Hepatocyte (in vitro differentiated cells): Measurements from ENCODE around the gene NDST1. TPM values are rescaled to one million over a fixed set of nuclear protein-coding genes. Genes with fewer than 3 reads are reported as not detected.

Experiments used
- DNase-seq: peaks from one replicate; pipeline ENCODE4 v3.0.0-alpha.2; 2016; ENCODE audit warnings: low spot score
- H2AFZ ChIP-seq: fragments of 200-600 bp; sonication (generic); 2 replicates; pipeline ENCODE4 v1.6.0; 2016; ENCODE audit warnings: antibody characterized with exemption, mild to moderate bottlenecking
- H3K27ac ChIP-seq: fragments of 200-600 bp; sonication (generic); 2 replicates; pipeline ENCODE4 v1.5.1; 2016; ENCODE audit warnings: mild to moderate bottlenecking
- H3K27me3 ChIP-seq: fragments of 200-600 bp; sonication (generic); 2 replicates; pipeline ENCODE4 v1.6.1; 2016
- H3K36me3 ChIP-seq: fragments of 200-600 bp; sonication (generic); replicated peaks from 2 replicates; pipeline ENCODE4 v1.5.1; 2016; ENCODE audit warnings: low read depth; ENCODE audit not compliant: insufficient read depth
- H3K4me1 ChIP-seq: fragments of 200-600 bp; sonication (generic); 2 replicates; pipeline ENCODE4 v1.5.1; 2016; ENCODE audit warnings: mild to moderate bottlenecking, moderate library complexity; ENCODE audit not compliant: insufficient read depth
- H3K4me2 ChIP-seq: fragments of 200-600 bp; sonication (generic); 2 replicates; pipeline ENCODE4 v1.6.0; 2016
- H3K4me3 ChIP-seq: fragments of 200-600 bp; sonication (generic); 2 replicates; pipeline ENCODE4 v1.5.1; 2016; ENCODE audit warnings: mild to moderate bottlenecking
- H3K79me2 ChIP-seq: fragments of 200-600 bp; sonication (generic); 2 replicates; pipeline ENCODE4 v1.6.0; 2017; ENCODE audit warnings: mild to moderate bottlenecking
- H3K9me2 ChIP-seq: fragments of 200-600 bp; sonication (generic); replicated peaks from 2 replicates; pipeline ENCODE4 v1.6.0; 2017; ENCODE audit warnings: mild to moderate bottlenecking; ENCODE audit not compliant: insufficient read depth
- H3K9me3 ChIP-seq: fragments of 200-600 bp; sonication (generic); 2 replicates; pipeline ENCODE4 v1.5.1; 2016; ENCODE audit warnings: low read depth, mild to moderate bottlenecking
- H4K20me1 ChIP-seq: fragments of 200-600 bp; sonication (generic); 2 replicates; pipeline ENCODE4 v1.6.0; 2016; ENCODE audit warnings: mild to moderate bottlenecking; ENCODE audit not compliant: insufficient read depth, poor library complexity, severe bottlenecking
- CTCF ChIP-seq: fragments of 200-600 bp; sonication (generic); IDR thresholded peaks from 2 replicates; pipeline ENCODE4 v1.5.1; 2016; ENCODE audit warnings: antibody characterized with exemption, mild to moderate bottlenecking; ENCODE audit not compliant: poor library complexity
- EZH2 ChIP-seq: fragments of 200-600 bp; sonication (generic); IDR thresholded peaks from 2 replicates; pipeline ENCODE4 v1.6.1; 2016; ENCODE audit warnings: antibody characterized with exemption, mild to moderate bottlenecking, borderline replicate concordance
- EZH2phosphoT487 ChIP-seq: fragments of 200-600 bp; sonication (generic); IDR thresholded peaks from one replicate; pipeline ENCODE4 v1.6.1; 2018; ENCODE audit warnings: antibody characterized with exemption, mild to moderate bottlenecking, low read depth, moderate library complexity; ENCODE audit not compliant: unreplicated experiment, severe bottlenecking
- WGBS: methylation state at CpG from one replicate; pipeline ENCODE4 v1.1.6; 2016; ENCODE audit warnings: low lambda C conversion rate; ENCODE audit errors: missing lambda C conversion rate; 5-methylcytosine and 5-hydroxymethylcytosine counted together
- polyA plus RNA-seq: library from polyadenylated mRNA; unstranded; fragments of >200 nt; fragmentation: Nextera tagmentation; extraction: Ambion mirVana; gene quantifications from 2 replicates; pipeline ENCODE4 v1.2.1, GENCODE V29; 2016
- total RNA-seq: library from RNA; depleted of rRNA; stranded (reverse); fragments of >200 nt; gene quantifications from 2 replicates; pipeline ENCODE4 v1.2.3, GENCODE V29; 2014

Gene NDST1
- total and polyA plus RNA-seq, 2 experiments from 2014 or later = 42.5 to 85.1 TPM

- no peaks in the 10 kb centered on the region for H3K9me2 ChIP-seq
- H3K4me2 ChIP-seq = no peak overlapping the region
- H2AFZ ChIP-seq = no peak overlapping the region
- peak; percentile 93 for DNase-seq
- no peak overlapping the region for H3K4me3 ChIP-seq
- no peaks in the 10 kb centered on the region for H4K20me1 ChIP-seq
- no peaks in the 10 kb centered on the region for H3K36me3 ChIP-seq
- no peak overlapping the region for H3K27ac ChIP-seq
- TF ChIP-seq CTCF (peak; percentile 82), EZH2 (no peak)
- 22% methylated on average over 11 of the region's 11 CpGs for WGBS
- peaks cover 15% of the 10 kb centered on the region for H3K4me1 ChIP-seq
- H3K27me3 ChIP-seq = no peaks in the 10 kb centered on the region
- H3K79me2 ChIP-seq = no peaks in the 10 kb centered on the region
- H3K9me3 ChIP-seq = no peaks in the 10 kb centered on the region
Measured at GRCh38 chr5:150560401-150561191, 52.7 kb downstream of the NDST1 start.

DNA sequence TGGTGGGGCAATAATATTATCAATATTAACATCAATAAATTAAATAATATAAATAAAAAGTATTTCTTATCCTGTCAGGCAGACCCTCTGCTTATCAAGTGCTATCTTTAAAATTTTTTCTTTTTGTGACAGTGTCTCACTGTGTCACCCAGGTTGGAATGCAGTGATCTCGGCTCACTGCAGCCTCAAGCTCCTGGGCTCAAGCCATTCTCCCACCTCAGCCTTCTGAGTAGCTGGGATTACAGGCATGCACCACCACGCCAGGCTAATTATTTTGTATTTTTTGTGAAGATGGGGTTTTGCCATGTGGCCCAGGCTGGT lies 53.2 kb downstream of the NDST1 start:
- no peak for TF ChIP-seq EZH2phosphoT487
- TF ChIP-seq EZH2 = no peak
- TF ChIP-seq CTCF = no peak
- H3K4me3 ChIP-seq = no peak overlapping the region
- H3K27me3 ChIP-seq = no peaks in the 10 kb centered on the region
- no peak overlapping the region for H3K4me2 ChIP-seq
- no peaks in the 10 kb centered on the region for H3K36me3 ChIP-seq
- 75% methylated on average over 2 of the region's 2 CpGs for WGBS
- peak overlapping the region; percentile 74 for H3K27ac ChIP-seq
- H3K79me2 ChIP-seq = no peaks in the 10 kb centered on the region
- no peaks in the 10 kb centered on the region for H3K9me2 ChIP-seq
- DNase-seq = no peak
- H2AFZ ChIP-seq = no peak overlapping the region
- peaks cover 15% of the 10 kb centered on the region for H3K4me1 ChIP-seq
- H3K9me3 ChIP-seq = no peaks in the 10 kb centered on the region
- no peaks in the 10 kb centered on the region for H4K20me1 ChIP-seq

DNA sequence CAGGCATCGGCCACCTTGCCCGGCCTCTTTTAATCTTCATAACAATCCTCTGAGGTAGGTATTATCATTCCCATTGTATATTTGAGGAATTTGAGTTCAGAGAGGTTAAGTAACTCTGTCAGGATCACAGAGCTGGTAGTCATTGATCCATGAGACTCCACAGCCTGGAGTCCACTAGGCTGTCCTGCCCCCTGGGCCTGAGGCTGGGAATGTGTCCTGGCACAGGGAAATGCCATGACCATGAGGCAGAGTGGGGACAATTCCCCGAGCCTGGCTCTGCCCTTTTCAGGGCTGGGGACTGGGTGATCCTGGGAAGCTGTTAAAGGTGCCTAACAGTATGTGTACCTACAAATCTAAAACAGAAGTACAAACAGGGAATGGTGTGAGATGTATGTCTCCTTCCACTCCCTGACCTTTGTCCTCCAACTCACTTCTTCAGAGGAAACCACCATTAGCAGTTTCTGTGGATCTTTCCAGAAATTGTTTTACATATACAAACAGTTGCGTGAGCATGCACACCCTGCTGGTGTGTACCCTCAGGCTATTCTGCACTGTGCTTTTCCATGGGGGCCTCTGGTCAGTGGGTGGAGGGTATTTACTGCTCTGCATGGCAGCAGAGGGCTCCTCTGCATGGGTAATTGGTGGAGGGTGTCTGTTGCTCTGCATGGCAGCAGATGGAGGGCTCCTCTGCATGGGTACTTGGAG lies 53.8 kb downstream of the NDST1 start:
- no peak for DNase-seq
- Histone ChIP-seq H3K36me3 (no peaks in the 10 kb centered on the region), H3K9me3 (no peaks in the 10 kb centered on the region), H3K9me2 (no peaks in the 10 kb centered on the region), H3K27ac (peak overlapping the region; percentile 74), H3K79me2 (no peaks in the 10 kb centered on the region), H3K4me2 (no peak overlapping the region), H3K4me3 (no peak overlapping the region), H4K20me1 (no peaks in the 10 kb centered on the region), H3K27me3 (no peaks in the 10 kb centered on the region), H3K4me1 (peaks cover 15% of the 10 kb centered on the region), H2AFZ (no peak overlapping the region)
- no peak for TF ChIP-seq CTCF
- no peak for TF ChIP-seq EZH2
- TF ChIP-seq EZH2phosphoT487 = no peak
- WGBS = 68% methylated on average over 4 of the region's 4 CpGs
